Measurements from ENCODE around the gene ZBTB9.
"Not testable (repeated sequence)": the region's sequence is repeated elsewhere in the genome, so short reads cannot be mapped to it uniquely, and the experiment has no call there.

The ZBTB9 gene

DNA sequence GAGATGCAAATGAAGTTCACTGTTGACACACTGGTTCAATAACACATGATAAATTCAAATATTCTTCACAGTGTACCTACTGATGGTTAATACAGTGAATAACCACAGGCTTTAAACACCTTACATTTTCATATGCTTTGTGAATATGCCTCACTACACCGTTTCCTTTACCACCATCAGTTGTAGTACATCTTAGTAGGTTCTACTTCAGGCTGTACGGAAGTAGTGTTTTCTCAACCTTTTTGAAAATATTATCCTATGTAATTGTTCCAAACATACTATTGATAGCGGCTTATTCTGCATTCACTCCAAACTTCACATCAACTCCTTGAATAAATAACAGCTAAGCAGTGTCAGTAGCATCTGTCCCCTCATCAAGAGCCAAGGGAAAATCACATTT, 15.3 kb downstream of the ZBTB9 start:
- DNase-seq: no peak

- DNase-seq: no peak
Observed at GRCh38 chr6:33477864-33478263, 23.5 kb downstream of the ZBTB9 start.

GRCh38 chr6:33481192-33481591, 26.8 kb downstream of the ZBTB9 start:
- no peak for DNase-seq

DNA sequence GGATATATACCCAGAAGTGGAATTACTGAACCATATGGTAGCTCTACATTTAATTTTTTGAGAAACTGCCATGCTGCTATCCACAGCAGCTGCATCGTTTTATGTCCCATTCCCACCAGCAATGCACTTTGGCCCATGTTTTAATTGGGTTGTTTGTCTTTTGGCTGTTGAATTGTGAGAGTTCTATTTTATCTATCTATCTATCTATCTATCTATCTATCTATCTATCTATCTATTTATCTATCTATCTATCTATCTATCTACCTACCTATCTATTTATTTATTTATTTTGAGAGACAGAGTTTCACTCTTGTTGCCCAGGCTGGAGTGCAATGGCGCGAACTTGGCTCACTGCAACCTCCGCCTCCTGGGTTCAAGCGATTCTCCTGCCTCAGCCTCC, 28.2 kb downstream of the ZBTB9 start:
- not testable (repeated sequence) for DNase-seq

GRCh38 chr6:33483678-33484077, 29.3 kb downstream of the ZBTB9 start:
- DNase-seq: no peak

DNA sequence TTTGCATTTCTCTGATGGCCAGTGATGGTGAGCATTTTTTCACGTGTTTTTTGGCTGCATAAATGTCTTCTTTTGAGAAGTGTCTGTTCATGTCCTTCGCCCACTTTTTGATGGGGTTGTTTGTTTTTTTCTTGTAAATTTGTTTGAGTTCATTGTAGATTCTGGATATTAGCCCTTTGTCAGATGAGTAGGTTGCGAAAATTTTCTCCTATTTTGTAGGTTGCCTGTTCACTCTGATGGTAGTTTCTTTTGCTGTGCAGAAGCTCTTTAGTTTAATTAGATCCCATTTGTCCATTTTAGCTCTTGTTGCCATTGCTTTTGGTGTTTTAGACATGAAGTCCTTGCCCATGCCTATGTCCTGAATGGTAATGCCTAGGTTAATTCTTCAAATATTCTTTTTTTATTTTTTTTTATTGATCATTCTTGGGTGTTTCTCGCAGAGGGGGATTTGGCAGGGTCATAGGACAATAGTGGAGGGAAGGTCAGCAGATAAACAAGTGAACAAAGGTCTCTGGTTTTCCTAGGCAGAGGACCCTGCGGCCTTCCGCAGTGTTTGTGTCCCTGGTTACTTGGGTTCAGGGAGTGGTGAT, 30.4 kb downstream of the ZBTB9 start:
- DNase-seq: not testable (repeated sequence)

- not testable (repeated sequence) for DNase-seq
Observed at GRCh38 chr6:33485680-33486079, 31.3 kb downstream of the ZBTB9 start.

GRCh38 chr6:33488339-33488738, 34.0 kb downstream of the ZBTB9 start:
- no peak for DNase-seq

- no peak for DNase-seq
Observed at GRCh38 chr6:33490198-33490597, 35.8 kb downstream of the ZBTB9 start.

- DNase-seq: no peak
Observed at GRCh38 chr6:33490621-33491020, 36.2 kb downstream of the ZBTB9 start.

- no peak for DNase-seq
Observed at GRCh38 chr6:33492093-33492492, 37.7 kb downstream of the ZBTB9 start.

DNA sequence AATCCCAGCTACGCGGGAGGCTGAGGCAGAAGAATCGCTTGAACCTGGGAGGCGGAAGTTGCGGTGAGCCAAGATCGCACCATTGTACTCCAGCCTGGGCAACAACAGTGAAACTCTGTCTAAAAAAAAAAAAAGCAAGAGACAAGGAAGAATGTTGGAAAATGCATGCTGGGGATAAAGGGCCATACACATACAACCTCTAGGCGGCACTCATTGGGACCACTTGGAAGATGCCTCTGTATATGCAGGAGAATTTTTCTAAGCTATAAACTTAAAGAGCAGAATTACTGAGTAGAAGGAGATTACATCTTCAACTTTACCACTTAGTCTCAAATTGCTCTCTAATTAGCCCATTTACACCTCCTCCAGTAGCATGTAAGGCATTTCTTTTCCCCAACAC, 42.8 kb downstream of the ZBTB9 start:
- DNase-seq: no peak

DNA sequence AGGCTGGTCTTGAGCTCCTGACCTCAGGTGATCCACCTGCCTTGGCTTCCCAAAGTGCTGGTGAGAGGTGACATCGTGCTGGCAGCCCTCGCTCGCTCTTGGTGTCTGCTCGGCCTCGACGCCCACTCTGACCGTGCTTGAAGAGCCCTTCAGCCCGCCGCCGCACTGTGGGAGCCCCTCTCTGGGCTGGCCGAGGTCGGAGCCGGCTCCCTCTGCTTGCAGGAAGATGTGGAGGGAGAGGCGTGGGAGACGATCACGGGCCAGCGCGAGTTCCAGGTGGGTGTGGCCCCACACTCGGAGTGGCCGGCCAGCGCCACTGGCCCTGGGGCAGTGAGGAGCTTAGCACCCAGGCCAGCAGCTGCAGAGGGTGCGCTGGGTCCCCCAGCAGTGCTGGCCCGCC, 48.1 kb downstream of the ZBTB9 start:
- DNase-seq: no peak

DNA sequence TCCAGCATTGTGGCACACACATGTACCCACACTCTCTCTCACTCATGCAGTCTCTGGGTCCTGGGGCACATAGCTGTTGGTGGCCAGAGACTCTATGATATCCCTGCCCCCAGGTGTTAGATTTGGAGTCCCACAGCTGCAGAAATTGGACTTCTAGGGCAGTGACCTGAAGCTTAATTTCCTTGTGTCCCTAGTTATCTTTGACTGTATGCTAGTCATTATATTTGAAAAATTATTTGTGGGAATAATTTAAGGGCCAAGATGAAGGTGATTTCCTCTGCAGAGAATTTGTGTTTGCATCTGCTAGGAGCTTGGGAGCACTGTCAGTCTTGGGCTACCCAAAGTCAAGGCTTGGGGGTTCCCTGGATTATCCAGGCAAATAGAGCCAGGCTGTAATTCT, 50.1 kb downstream of the ZBTB9 start:
- DNase-seq: no peak

- no peak for DNase-seq
Observed at GRCh38 chr6:33505548-33506370, 51.4 kb downstream of the ZBTB9 start.
